HEK293 (cell line): ENCODE data around the gene MYOG.

Source experiments
- CTCF ChIA-PET: fragments of 350-600 bp; formaldehyde crosslinking; extraction: SDS; loops from one replicate; lab custom pipeline; 2021; ENCODE audit warnings: antibody characterized with exemption; lab: Yijun Ruan, JAX
- POLR2A ChIA-PET: fragments of 300-600 bp; formaldehyde crosslinking; extraction: SDS; loops from one replicate; lab custom pipeline; 2020; ENCODE audit warnings: antibody characterized with exemption, inconsistent platforms; lab: Yijun Ruan, JAX
- H3K27ac ChIP-seq: fragments of 200-500 bp; sonication (Bioruptor generic); 2 replicates; pipeline ENCODE4 v1.5.1; 2014; ENCODE audit warnings: low read depth, low read length, control low read depth, inconsistent platforms; ENCODE audit errors: extremely low read depth
- H3K36me3 ChIP-seq, 2 experiments: fragments of 200-500 bp in 1 of 2; sonication (Bioruptor generic) in 1 of 2; 1 replicate in 1 of 2; 2 replicates in 1 of 2; pipeline ENCODE4 v1.5.1; 2014 to 2017; ENCODE audit warnings: inconsistent platforms in 2 of 2, low read length in 2 of 2; ENCODE audit not compliant: control insufficient read depth in 2 of 2, insufficient read depth in 1 of 2
- H3K4me1 ChIP-seq: fragments of 200-500 bp; sonication (Bioruptor generic); 2 replicates; pipeline ENCODE4 v1.5.1; 2014; ENCODE audit warnings: mild to moderate bottlenecking, low read length, inconsistent platforms; ENCODE audit not compliant: control insufficient read depth, insufficient read depth
- H3K4me3 ChIP-seq: 2 replicates; pipeline ENCODE4 v1.5.1; 2011; ENCODE audit warnings: low read depth, mild to moderate bottlenecking, control low read depth, low read length, moderate library complexity
- H3K9me3 ChIP-seq: fragments of 200-500 bp; sonication (Bioruptor generic); 2 replicates; pipeline ENCODE4 v1.5.1; 2014; ENCODE audit warnings: low read depth, low read length, inconsistent platforms; ENCODE audit not compliant: control insufficient read depth, insufficient read depth
- BCL11A ChIP-seq: fragments of 450-650 bp; formaldehyde crosslinking; IDR thresholded peaks from 2 replicates; pipeline ENCODE4 v1.5.1; 2016; ENCODE audit warnings: low read depth, missing biosample characterization, missing genetic modification characterization
- BCL11B ChIP-seq: fragments of 450-650 bp; formaldehyde crosslinking; IDR thresholded peaks from 2 replicates; pipeline ENCODE4 v1.5.1; 2016; ENCODE audit warnings: low read depth, missing biosample characterization, missing genetic modification characterization
- GLI4 ChIP-seq: fragments of 450-650 bp; formaldehyde crosslinking; IDR thresholded peaks from 2 replicates; pipeline ENCODE4 v1.5.1; 2016; ENCODE audit warnings: missing biosample characterization, missing genetic modification characterization
- HOXC10 ChIP-seq: sonication (generic); formaldehyde crosslinking; IDR thresholded peaks from 2 replicates; pipeline ENCODE4 v1.8.1; 2023; ENCODE audit warnings: mild to moderate bottlenecking, missing genetic modification reagents
- OVOL3 ChIP-seq: fragments of 450-650 bp; formaldehyde crosslinking; IDR thresholded peaks from 2 replicates; pipeline ENCODE4 v1.5.1; 2016; ENCODE audit warnings: missing biosample characterization, missing genetic modification characterization
- PRDM4 ChIP-seq: fragments of 450-650 bp; formaldehyde crosslinking; IDR thresholded peaks from 2 replicates; pipeline ENCODE4 v1.5.1; 2017; ENCODE audit warnings: missing biosample characterization, missing genetic modification characterization
- PRDM6 ChIP-seq: fragments of 450-650 bp; formaldehyde crosslinking; IDR thresholded peaks from 2 replicates; pipeline ENCODE4 v1.5.1; 2017; ENCODE audit warnings: missing biosample characterization, missing genetic modification characterization
- WT1 ChIP-seq: fragments of 450-650 bp; formaldehyde crosslinking; IDR thresholded peaks from 2 replicates; pipeline ENCODE4 v1.5.1; 2016; ENCODE audit warnings: missing biosample characterization, missing genetic modification characterization
- ZBTB10 ChIP-seq: fragments of 450-650 bp; formaldehyde crosslinking; IDR thresholded peaks from 2 replicates; pipeline ENCODE4 v1.5.1; 2016; ENCODE audit warnings: missing biosample characterization, missing genetic modification characterization
- ZBTB26 ChIP-seq: fragments of 450-650 bp; formaldehyde crosslinking; optimal IDR thresholded peaks from 2 replicates; pipeline ENCODE3; 2016; ENCODE audit warnings: missing biosample characterization, mild to moderate bottlenecking, missing genetic modification characterization
- ZNF140 ChIP-seq: fragments of 450-650 bp; formaldehyde crosslinking; IDR thresholded peaks from 2 replicates; pipeline ENCODE4 v1.5.1; 2016; ENCODE audit warnings: missing biosample characterization, missing genetic modification characterization
- ZNF214 ChIP-seq: fragments of 450-650 bp; formaldehyde crosslinking; IDR thresholded peaks from 2 replicates; pipeline ENCODE4 v1.5.1; 2017; ENCODE audit warnings: missing biosample characterization, mild to moderate bottlenecking, missing genetic modification characterization, borderline replicate concordance
- ZNF354C ChIP-seq: fragments of 450-650 bp; formaldehyde crosslinking; IDR thresholded peaks from 2 replicates; pipeline ENCODE4 v1.5.1; 2016; ENCODE audit warnings: missing biosample characterization, missing genetic modification characterization, low read depth, borderline replicate concordance
- ZNF366 ChIP-seq: fragments of 450-650 bp; formaldehyde crosslinking; conservative IDR thresholded peaks from 2 replicates; pipeline ENCODE4 v1.5.1; 2016; ENCODE audit warnings: missing biosample characterization, missing genetic modification characterization
- ZNF394 ChIP-seq: fragments of 450-650 bp; formaldehyde crosslinking; IDR thresholded peaks from 2 replicates; pipeline ENCODE4 v1.5.1; 2016; ENCODE audit warnings: missing biosample characterization, missing genetic modification characterization, mild to moderate bottlenecking, moderate library complexity, borderline replicate concordance
- ZNF518A ChIP-seq: fragments of 450-650 bp; formaldehyde crosslinking; conservative IDR thresholded peaks from 2 replicates; pipeline ENCODE4 v1.5.1; 2016; ENCODE audit warnings: low read depth, missing biosample characterization, missing genetic modification characterization
- ZNF529 ChIP-seq: fragments of 450-650 bp; formaldehyde crosslinking; IDR thresholded peaks from 2 replicates; pipeline ENCODE4 v1.5.1; 2017; ENCODE audit warnings: missing genetic modification characterization, missing biosample characterization; ENCODE audit not compliant: insufficient replicate concordance
- ZNF558 ChIP-seq: fragments of 450-650 bp; formaldehyde crosslinking; IDR thresholded peaks from 2 replicates; pipeline ENCODE4 v1.5.1; 2016; ENCODE audit warnings: missing biosample characterization, missing genetic modification characterization
- ZNF571 ChIP-seq: fragments of 450-650 bp; formaldehyde crosslinking; IDR thresholded peaks from 2 replicates; pipeline ENCODE4 v1.5.0; 2017; ENCODE audit warnings: missing biosample characterization, missing genetic modification characterization
- ZNF658 ChIP-seq: fragments of 450-650 bp; formaldehyde crosslinking; IDR thresholded peaks from 2 replicates; pipeline ENCODE4; 2016; ENCODE audit warnings: missing biosample characterization, missing genetic modification characterization
- ZNF701 ChIP-seq: fragments of 450-650 bp; formaldehyde crosslinking; IDR thresholded peaks from 2 replicates; pipeline ENCODE4 v1.5.1; 2016; ENCODE audit warnings: missing biosample characterization, missing genetic modification characterization
- ZNF830 ChIP-seq: fragments of 450-650 bp; IDR thresholded peaks from 2 replicates; pipeline ENCODE4 v1.5.0; 2018; ENCODE audit warnings: missing biosample characterization, missing genetic modification characterization, low read depth, mild to moderate bottlenecking, moderate library complexity
- ZXDB ChIP-seq: fragments of 450-650 bp; formaldehyde crosslinking; IDR thresholded peaks from 2 replicates; pipeline ENCODE4 v1.5.1; 2016; ENCODE audit warnings: missing biosample characterization, missing genetic modification characterization

The MYOG gene

GRCh38 chr1:203089001-203089650 lies 3.3 kb upstream of the MYOG start (continued):
- TF ChIP-seq ZNF518A (tag by site-specific recombination) (no peak), OVOL3 (tag by site-specific recombination) (no peak), ZNF214 (no peak), PRDM4 (no peak), ZNF529 (tag by site-specific recombination) (no peak), BCL11A (tag by site-specific recombination) (no peak), ZNF558 (tag by site-specific recombination) (no peak), ZBTB26 (tag by site-specific recombination) (no peak), ZNF366 (tag by site-specific recombination) (no peak), ZBTB10 (no peak), GLI4 (tag by site-specific recombination) (no peak)

GRCh38 chr1:203088441-203088840 lies 2.6 kb upstream of the MYOG start:
- no peak overlapping the region for H3K27ac ChIP-seq
- no peaks in the 10 kb centered on the region for H3K36me3 ChIP-seq
- ChIA-PET POLR2A (no interaction called here), CTCF (interaction anchor here (2.7 kb wide), 1 partner anchor 180 kb away, joined by 12 read pairs; no protein-coding TSS in a partner anchor)
- no peak overlapping the region for H3K4me3 ChIP-seq
- no peaks in the 10 kb centered on the region for H3K9me3 ChIP-seq
- H3K4me1 ChIP-seq = no peaks in the 10 kb centered on the region
- TF ChIP-seq PRDM6 (tag by site-specific recombination) = no peak
- no peak for TF ChIP-seq ZNF571 (tag by site-specific recombination)
- TF ChIP-seq HOXC10 = no peak
- no peak for TF ChIP-seq ZXDB
- TF ChIP-seq ZNF140 (tag by site-specific recombination) = no peak
- TF ChIP-seq WT1 (tag by site-specific recombination) = no peak
- no peak for TF ChIP-seq ZNF830
- no peak for TF ChIP-seq ZNF658
- no peak for TF ChIP-seq ZNF701 (tag by site-specific recombination)
- no peak for TF ChIP-seq ZNF394 (tag by site-specific recombination)
- no peak for TF ChIP-seq BCL11B
- no peak for TF ChIP-seq ZNF354C (tag by site-specific recombination)
